PC-9 (cell line): ENCODE results near the gene ACTN2.

Source experiments
- CTCF ChIP-seq: fragments of 200-600 bp; sonication (generic); conservative IDR thresholded peaks from 2 replicates; pipeline ENCODE4 v1.6.1; 2017; ENCODE audit warnings: mixed run types, antibody characterized with exemption, mild to moderate bottlenecking, moderate library complexity
- EZH2 ChIP-seq: fragments of 200-600 bp; sonication (generic); IDR thresholded peaks from 2 replicates; pipeline ENCODE4 v1.8.0; 2017; ENCODE audit warnings: antibody characterized with exemption, low read depth

- TF ChIP-seq CTCF (no peak), EZH2 (no peak)
Measured at GRCh38 chr1:236700903-236701302, 14.6 kb downstream of the ACTN2 start.
